Thyroid gland (tissue), 4 donors: ENCODE measurements around the gene G3BP2. TPM values are rescaled to one million over a fixed set of nuclear protein-coding genes. Genes with fewer than 3 reads are reported as not detected.

ENCODE experiments used
- DNase-seq, 2 donors: peaks; one replicate each; pipeline ENCODE4 v3.0.0-alpha.2; 2019
- H3K27ac ChIP-seq, 3 donors: fragments of 200-600 bp; sonication (generic); 1 replicate in 2 of 3; 2 replicates in 1 of 3; pipeline ENCODE4 v1.5.1; 2016 to 2019; ENCODE audit warnings: mild to moderate bottlenecking in 1 of 3, moderate library complexity in 1 of 3
- H3K27me3 ChIP-seq: fragments of 200-600 bp; sonication (generic); one replicate; pipeline ENCODE4 v1.5.1; 2019
- H3K36me3 ChIP-seq, 2 donors: fragments of 200-600 bp; sonication (generic); one replicate each; pipeline ENCODE4 v1.5.1; 2016 to 2019
- H3K4me1 ChIP-seq, 2 donors: fragments of 200-600 bp; sonication (generic); one replicate each; pipeline ENCODE4 v1.5.1; 2017 to 2019
- H3K4me3 ChIP-seq, 3 donors: fragments of 200-600 bp; sonication (generic); replicated peaks in 1 of 3; 1 replicate in 2 of 3; 2 replicates in 1 of 3; pipeline ENCODE4 v1.5.1; 2016; ENCODE audit warnings: mild to moderate bottlenecking in 1 of 3
- H3K9me3 ChIP-seq: fragments of 200-600 bp; sonication (generic); one replicate; pipeline ENCODE4 v1.5.1; 2017
- POLR2A ChIP-seq, 2 donors: fragments of 450-650 bp; IDR thresholded peaks; one replicate each; pipeline ENCODE4 v1.6.1; 2017; ENCODE audit warnings: antibody characterized with exemption in 2 of 2, mild to moderate bottlenecking in 2 of 2, moderate library complexity in 1 of 2
- WGBS, 2 donors: methylation state at CpG; one replicate each; pipeline ENCODE4 v1.1.5; 2017; 5-methylcytosine and 5-hydroxymethylcytosine counted together
- intact Hi-C: fragments of 100-400 bp; cut with DNase I; formaldehyde crosslinking; loops from one replicate; pipeline ENCODE4 v1.15.1; 2023
- total RNA-seq, 4 donors: library from RNA; depleted of rRNA; stranded (reverse); fragments of >200 nt; gene quantifications; one replicate each; pipeline ENCODE4 v1.2.3, GENCODE V29; 2016
- TF ChIP-seq, protein P1 (sequence below), 6 experiments: fragments of 200-600 bp in 3 of 6; fragments of 450-650 bp in 3 of 6; sonication (generic) in 3 of 6; IDR thresholded peaks; one replicate each; pipeline ENCODE4 v1.5.1; 2016 to 2019; ENCODE audit warnings: antibody characterized with exemption in 6 of 6, mild to moderate bottlenecking in 2 of 6, inconsistent platforms in 1 of 6, moderate library complexity in 1 of 6

G3BP2 gene
- total RNA-seq, 4 donors from 2014 or later, result 117 to 179 (median 139) TPM

DNA sequence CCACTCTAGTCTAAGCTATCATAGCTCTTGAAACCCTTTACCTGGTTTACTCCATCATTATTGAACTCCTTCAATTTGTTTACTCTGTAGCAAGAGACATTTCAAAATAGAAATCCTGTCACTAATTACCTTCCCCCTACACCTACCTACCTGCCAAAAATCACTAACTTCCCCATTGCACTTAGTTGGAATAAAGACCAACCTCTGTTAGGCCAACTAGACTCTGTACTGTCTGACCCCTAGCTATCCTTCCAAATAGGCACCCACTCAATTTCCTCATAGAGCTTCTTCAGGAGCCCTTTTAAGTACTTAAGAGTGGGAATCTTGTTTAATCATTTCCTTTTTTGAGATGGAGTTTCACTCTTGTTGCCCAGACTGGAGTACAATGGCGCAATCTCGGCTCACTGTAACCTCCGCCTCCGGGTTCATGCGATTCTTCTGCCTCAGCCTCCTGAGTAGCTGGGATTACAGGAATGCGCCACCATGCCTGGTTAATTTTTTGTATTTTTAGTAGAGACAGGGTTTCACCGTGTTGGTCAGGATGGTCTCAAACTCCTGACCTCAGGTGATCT is 34.0 kb downstream of the G3BP2 start:
- WGBS, 2 donors, result 90 to 91% methylated on average over 7 of the region's 7 CpGs
- intact Hi-C loops, result no loop called here
- TF ChIP-seq, protein P1, sequence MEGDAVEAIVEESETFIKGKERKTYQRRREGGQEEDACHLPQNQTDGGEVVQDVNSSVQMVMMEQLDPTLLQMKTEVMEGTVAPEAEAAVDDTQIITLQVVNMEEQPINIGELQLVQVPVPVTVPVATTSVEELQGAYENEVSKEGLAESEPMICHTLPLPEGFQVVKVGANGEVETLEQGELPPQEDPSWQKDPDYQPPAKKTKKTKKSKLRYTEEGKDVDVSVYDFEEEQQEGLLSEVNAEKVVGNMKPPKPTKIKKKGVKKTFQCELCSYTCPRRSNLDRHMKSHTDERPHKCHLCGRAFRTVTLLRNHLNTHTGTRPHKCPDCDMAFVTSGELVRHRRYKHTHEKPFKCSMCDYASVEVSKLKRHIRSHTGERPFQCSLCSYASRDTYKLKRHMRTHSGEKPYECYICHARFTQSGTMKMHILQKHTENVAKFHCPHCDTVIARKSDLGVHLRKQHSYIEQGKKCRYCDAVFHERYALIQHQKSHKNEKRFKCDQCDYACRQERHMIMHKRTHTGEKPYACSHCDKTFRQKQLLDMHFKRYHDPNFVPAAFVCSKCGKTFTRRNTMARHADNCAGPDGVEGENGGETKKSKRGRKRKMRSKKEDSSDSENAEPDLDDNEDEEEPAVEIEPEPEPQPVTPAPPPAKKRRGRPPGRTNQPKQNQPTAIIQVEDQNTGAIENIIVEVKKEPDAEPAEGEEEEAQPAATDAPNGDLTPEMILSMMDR (IDR thresholded peaks at IDR 0.05), result no peak
- TF ChIP-seq POLR2A (IDR thresholded peaks at IDR 0.05), result no peak
- Histone ChIP-seq H3K9me3 (no peaks in the 10 kb centered on the region), H3K4me1 (peaks cover 5 to 26% of the 10 kb centered on the region in 2 donors), H3K27me3 (no peaks in the 10 kb centered on the region), H3K27ac (peak overlapping the region in 1 of 3 donors; percentile 23), H3K4me3 (no peak overlapping the region), H3K36me3 (peaks cover under 1 to 7% of the 10 kb centered on the region in 2 donors)
- DNase-seq, result no peak

DNA sequence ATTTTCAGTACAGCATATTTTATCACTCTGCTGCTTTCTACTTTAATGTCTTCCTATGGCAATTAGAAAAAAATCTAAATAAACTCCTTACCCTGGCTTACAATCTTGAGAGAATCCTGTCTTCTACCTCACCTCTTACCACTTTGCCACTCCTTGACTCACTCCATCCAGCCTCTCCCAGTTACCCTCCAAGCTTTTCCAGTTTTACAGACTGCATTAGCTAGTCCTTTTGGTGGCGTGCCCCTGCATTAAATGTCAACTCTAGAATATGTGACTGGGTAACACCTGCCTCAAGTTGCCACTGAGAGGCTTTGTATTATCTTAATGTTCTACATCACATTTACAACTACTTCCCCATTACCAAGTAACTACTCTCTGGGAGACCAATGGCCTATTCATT is 35.4 kb downstream of the G3BP2 start:
- no peak for TF ChIP-seq POLR2A (IDR thresholded peaks at IDR 0.05)
- TF ChIP-seq, protein P1 (IDR thresholded peaks at IDR 0.05), result no peak
- no peak overlapping the region for H3K4me3 ChIP-seq
- WGBS, 2 donors, result 95 to 96% methylated on average over 1 of the region's 1 CpG
- peak overlapping the region; percentile 45 to 56 (median 45) for H3K27ac ChIP-seq
- intact Hi-C loops, result no loop called here
- no peaks in the 10 kb centered on the region for H3K9me3 ChIP-seq
- peaks cover 0 to 3% of the 10 kb centered on the region in 2 donors for H3K36me3 ChIP-seq
- no peak for DNase-seq
- H3K27me3 ChIP-seq, result no peaks in the 10 kb centered on the region
- H3K4me1 ChIP-seq, result peaks cover 5 to 26% of the 10 kb centered on the region in 2 donors

DNA sequence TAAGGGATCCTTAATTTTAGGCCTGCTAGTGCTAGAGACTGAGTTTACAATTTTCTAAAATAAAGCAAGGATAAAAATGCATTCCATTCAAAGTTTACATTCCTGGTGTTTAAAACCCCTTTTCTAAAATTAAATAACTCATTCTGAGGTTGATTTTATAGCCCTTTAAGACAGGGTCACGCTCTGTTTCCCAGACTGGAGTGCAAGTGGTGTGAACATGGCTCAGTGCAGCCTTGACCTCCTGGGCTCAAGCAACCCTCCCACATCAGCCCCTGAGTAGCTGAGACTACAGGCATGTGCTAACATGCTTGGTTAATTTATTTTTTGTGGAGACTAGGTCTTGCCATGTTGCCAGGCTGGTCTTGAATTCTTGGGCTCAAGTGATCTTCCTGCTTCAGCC is 36.0 kb downstream of the G3BP2 start:
- WGBS, 2 donors, result 34 to 50% methylated on average over 1 of the region's 1 CpG
- H3K27ac ChIP-seq, result peak overlapping the region; percentile 45 to 67 (median 56)
- no peak for TF ChIP-seq POLR2A (IDR thresholded peaks at IDR 0.05)
- TF ChIP-seq, protein P1 (IDR thresholded peaks at IDR 0.05), result no peak
- peak; percentile 75 to 77 for DNase-seq
- no peak overlapping the region for H3K4me3 ChIP-seq
- peaks cover 5 to 26% of the 10 kb centered on the region in 2 donors for H3K4me1 ChIP-seq
- no peaks in the 10 kb centered on the region for H3K36me3 ChIP-seq
- intact Hi-C loops, result no loop called here
- no peaks in the 10 kb centered on the region for H3K27me3 ChIP-seq
- no peaks in the 10 kb centered on the region for H3K9me3 ChIP-seq

DNA sequence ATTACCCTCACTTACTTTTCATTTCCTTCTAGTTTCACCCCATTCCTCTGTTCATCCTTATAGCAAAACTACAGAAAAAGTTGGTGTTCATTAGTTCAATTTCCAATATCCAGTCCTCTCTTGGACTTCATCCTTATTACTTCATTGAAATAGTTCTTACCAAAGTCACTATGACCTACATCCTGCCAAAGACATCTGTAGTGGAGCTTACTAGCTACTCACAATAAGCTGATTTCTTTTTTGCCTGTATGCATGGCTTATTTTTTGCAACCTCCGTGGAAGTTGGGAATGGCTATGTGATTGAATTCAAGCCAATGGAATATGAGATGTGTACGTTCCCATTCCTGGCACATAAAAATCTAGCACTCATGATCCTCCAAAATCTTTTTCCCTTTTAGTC is 38.3 kb downstream of the G3BP2 start:
- no peak for TF ChIP-seq POLR2A (IDR thresholded peaks at IDR 0.05)
- TF ChIP-seq, protein P1 (IDR thresholded peaks at IDR 0.05), result no peak
- Histone ChIP-seq H3K36me3 (no peaks in the 10 kb centered on the region), H3K4me3 (no peak overlapping the region), H3K9me3 (no peaks in the 10 kb centered on the region), H3K27ac (no peak overlapping the region), H3K27me3 (no peaks in the 10 kb centered on the region), H3K4me1 (peaks cover 5 to 37% of the 10 kb centered on the region in 2 donors)
- intact Hi-C loops, result no loop called here
- no peak for DNase-seq
- 78 to 92% methylated on average over 2 of the region's 2 CpGs for WGBS, 2 donors

DNA sequence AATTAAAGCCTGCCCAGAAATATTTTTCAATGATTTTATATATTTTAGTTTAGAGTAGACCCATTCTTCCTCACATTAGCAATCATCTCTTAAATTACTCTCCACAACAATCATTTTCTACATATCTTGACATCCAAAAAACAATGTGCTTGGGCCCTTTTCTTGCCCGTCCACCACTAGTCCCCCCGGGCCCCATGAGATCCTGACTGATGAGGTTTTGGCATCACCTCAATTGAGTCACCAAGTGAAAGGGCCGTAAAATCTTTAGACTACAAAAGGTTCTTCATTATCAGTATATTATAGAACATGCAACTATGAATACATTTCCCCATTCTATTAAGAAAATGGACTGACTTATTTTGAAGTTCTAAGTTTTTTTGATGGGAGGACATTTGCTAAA is 38.9 kb downstream of the G3BP2 start:
- Histone ChIP-seq H3K9me3 (no peaks in the 10 kb centered on the region), H3K4me3 (no peak overlapping the region), H3K27ac (no peak overlapping the region), H3K4me1 (peaks cover 5 to 33% of the 10 kb centered on the region in 2 donors), H3K36me3 (no peaks in the 10 kb centered on the region), H3K27me3 (no peaks in the 10 kb centered on the region)
- no peak for DNase-seq
- WGBS, 2 donors, result 92% methylated on average over 3 of the region's 3 CpGs
- no peak for TF ChIP-seq POLR2A (IDR thresholded peaks at IDR 0.05)
- TF ChIP-seq, protein P1 (IDR thresholded peaks at IDR 0.05), result no peak
- intact Hi-C loops, result no loop called here
